HG03095 (cell line): ENCODE data around the gene DAPK3.
"Not testable (repeated sequence)": the region's sequence is repeated elsewhere in the genome, so short reads cannot be mapped to it uniquely, and the experiment has no call there.

Source experiments
- ATAC-seq: cut with Tn5 transposase; IDR thresholded peaks from one replicate; pipeline ENCODE4 v1.9.1; 2021; ENCODE audit warnings: moderate library complexity; ENCODE audit not compliant: unreplicated experiment

Gene DAPK3

GRCh38 chr19:3980353-3981251, 9.7 kb upstream of the DAPK3 start:
- ATAC-seq: no peak

GRCh38 chr19:3979674-3980352, 8.9 kb upstream of the DAPK3 start:
- ATAC-seq: no peak

GRCh38 chr19:3979289-3979673, 8.4 kb upstream of the DAPK3 start:
- no peak for ATAC-seq

GRCh38 chr19:3978145-3978544, 7.2 kb upstream of the DAPK3 start:
- no peak for ATAC-seq

- ATAC-seq: no peak
These were observed 6.6 kb upstream of the DAPK3 start for GRCh38 chr19:3977242-3978143.

- ATAC-seq: no peak
These were observed 5.8 kb upstream of the DAPK3 start for GRCh38 chr19:3976495-3977241.

GRCh38 chr19:3975637-3976087, 4.8 kb upstream of the DAPK3 start:
- ATAC-seq: no peak

- no peak for ATAC-seq
These were observed 4.2 kb upstream of the DAPK3 start for GRCh38 chr19:3975144-3975543.

- ATAC-seq: no peak
These were observed 539 bp downstream of the DAPK3 start for GRCh38 chr19:3970313-3970807.

GRCh38 chr19:3969435-3970312, 1.2 kb downstream of the DAPK3 start:
- no peak for ATAC-seq

GRCh38 chr19:3968556-3969434, 2.1 kb downstream of the DAPK3 start:
- ATAC-seq: no peak

GRCh38 chr19:3967983-3968382, 2.9 kb downstream of the DAPK3 start:
- ATAC-seq: not testable (repeated sequence)

- ATAC-seq: no peak
These were observed 4.6 kb downstream of the DAPK3 start for GRCh38 chr19:3966051-3967017.

GRCh38 chr19:3964256-3965194, 6.4 kb downstream of the DAPK3 start:
- no peak for ATAC-seq

- ATAC-seq: no peak
These were observed 7.2 kb downstream of the DAPK3 start for GRCh38 chr19:3963458-3964255.
